Uterus (tissue), 4 donors: Measurements from ENCODE around the gene ADAM33. TPM values are rescaled to one million over a fixed set of nuclear protein-coding genes. Genes with fewer than 3 reads are reported as not detected.

Source experiments
- DNase-seq, 2 donors: peaks; one replicate each; pipeline ENCODE4 v3.0.0-alpha.2; 2019 to 2020
- H3K27ac ChIP-seq, 2 donors: fragments of 200-600 bp; sonication (generic); 1 replicate in 1 of 2; 2 replicates in 1 of 2; pipeline ENCODE4 v1.5.1; 2016 to 2018
- H3K27me3 ChIP-seq, 2 donors: fragments of 200-600 bp; sonication (generic); one replicate each; pipeline ENCODE4 v1.5.1; 2018 to 2019; ENCODE audit warnings: control low read depth in 1 of 2
- H3K36me3 ChIP-seq, 2 donors: fragments of 200-600 bp; sonication (generic); one replicate each; pipeline ENCODE4 v1.5.1; 2019; ENCODE audit warnings: control low read depth in 1 of 2
- H3K4me1 ChIP-seq, 2 donors: fragments of 200-600 bp; sonication (generic); one replicate each; pipeline ENCODE4 v1.5.1; 2018 to 2019; ENCODE audit warnings: control low read depth in 1 of 2
- H3K4me3 ChIP-seq, 2 donors: fragments of 200-600 bp; sonication (generic); 1 replicate in 1 of 2; 2 replicates in 1 of 2; pipeline ENCODE4 v1.5.1; 2018 to 2019; ENCODE audit warnings: mild to moderate bottlenecking in 1 of 2
- H3K9me3 ChIP-seq, 2 donors: fragments of 200-600 bp; sonication (generic); one replicate each; pipeline ENCODE4 v1.5.1; 2019; ENCODE audit warnings: control low read depth in 1 of 2
- POLR2A ChIP-seq, 2 donors: fragments of 450-650 bp; IDR thresholded peaks; one replicate each; pipeline ENCODE4 v1.6.1; 2016; ENCODE audit warnings: antibody characterized with exemption in 2 of 2, mild to moderate bottlenecking in 1 of 2, moderate library complexity in 1 of 2
- intact Hi-C: fragments of 100-400 bp; cut with DNase I; formaldehyde crosslinking; loops from one replicate; pipeline ENCODE4 v1.15.1; 2023; ENCODE audit warnings: low total_unique reads
- total RNA-seq, 4 donors: library from RNA; depleted of rRNA in 3 of 4; stranded (reverse); fragments of >200 nt in 3 of 4; gene quantifications; one replicate each; pipeline versions ENCODE4 v1.1.0 to v1.2.4, GENCODE V29; 2014 to 2023
- TF ChIP-seq, protein P1 (sequence below), 4 experiments: fragments of 200-600 bp in 2 of 4; fragments of 450-650 bp in 2 of 4; sonication (generic) in 2 of 4; IDR thresholded peaks; one replicate each; pipeline ENCODE4 v1.5.1; 2016 to 2019; ENCODE audit warnings: antibody characterized with exemption in 4 of 4, mild to moderate bottlenecking in 2 of 4, moderate library complexity in 1 of 4
- donor health status: DM: yes; HTN: yes; CAD: no.

Gene ADAM33
- total RNA-seq, 4 donors from 2014 or later: 66.5 to 215 (median 128) TPM

DNA sequence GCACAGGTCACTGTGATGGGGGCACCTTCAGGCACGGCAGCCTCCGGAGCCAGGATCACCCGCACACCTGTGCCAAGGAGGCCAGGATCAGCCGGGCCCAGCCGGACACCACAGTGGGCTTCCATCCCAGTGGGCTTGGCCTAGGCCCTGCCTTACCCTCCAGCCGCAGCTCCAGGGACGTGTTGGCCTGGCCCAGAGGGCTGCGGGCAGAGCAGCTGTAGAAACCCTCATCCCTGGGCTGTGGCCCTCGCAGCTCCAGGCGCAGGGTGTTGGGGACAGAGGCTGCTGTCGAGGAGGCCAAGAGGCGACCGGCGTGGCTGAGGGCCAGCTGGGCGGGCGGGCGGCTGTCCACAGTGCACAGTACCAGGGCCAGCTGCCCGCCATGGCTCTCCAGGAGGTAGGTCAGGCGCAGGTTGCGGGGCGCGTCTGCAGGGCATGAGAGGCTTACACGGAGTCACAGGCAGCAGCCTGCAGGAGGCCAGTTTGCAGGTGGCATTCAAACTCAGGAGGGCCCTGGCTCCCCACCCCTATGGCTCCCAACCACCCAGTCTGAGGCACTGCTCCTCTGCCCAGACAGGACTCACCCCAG lies 11.0 kb upstream of the ADAM33 start:
- DNase-seq: no peak
- Histone ChIP-seq H3K9me3 (no peaks in the 10 kb centered on the region), H3K4me3 (no peak overlapping the region), H3K27me3 (no peaks in the 10 kb centered on the region), H3K27ac (no peak overlapping the region), H3K36me3 (no peaks in the 10 kb centered on the region), H3K4me1 (no peaks in the 10 kb centered on the region)
- TF ChIP-seq, protein P1, sequence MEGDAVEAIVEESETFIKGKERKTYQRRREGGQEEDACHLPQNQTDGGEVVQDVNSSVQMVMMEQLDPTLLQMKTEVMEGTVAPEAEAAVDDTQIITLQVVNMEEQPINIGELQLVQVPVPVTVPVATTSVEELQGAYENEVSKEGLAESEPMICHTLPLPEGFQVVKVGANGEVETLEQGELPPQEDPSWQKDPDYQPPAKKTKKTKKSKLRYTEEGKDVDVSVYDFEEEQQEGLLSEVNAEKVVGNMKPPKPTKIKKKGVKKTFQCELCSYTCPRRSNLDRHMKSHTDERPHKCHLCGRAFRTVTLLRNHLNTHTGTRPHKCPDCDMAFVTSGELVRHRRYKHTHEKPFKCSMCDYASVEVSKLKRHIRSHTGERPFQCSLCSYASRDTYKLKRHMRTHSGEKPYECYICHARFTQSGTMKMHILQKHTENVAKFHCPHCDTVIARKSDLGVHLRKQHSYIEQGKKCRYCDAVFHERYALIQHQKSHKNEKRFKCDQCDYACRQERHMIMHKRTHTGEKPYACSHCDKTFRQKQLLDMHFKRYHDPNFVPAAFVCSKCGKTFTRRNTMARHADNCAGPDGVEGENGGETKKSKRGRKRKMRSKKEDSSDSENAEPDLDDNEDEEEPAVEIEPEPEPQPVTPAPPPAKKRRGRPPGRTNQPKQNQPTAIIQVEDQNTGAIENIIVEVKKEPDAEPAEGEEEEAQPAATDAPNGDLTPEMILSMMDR (IDR thresholded peaks at IDR 0.05): no peak
- no peak for TF ChIP-seq POLR2A (IDR thresholded peaks at IDR 0.05)
- intact Hi-C loops: no loop called here

GRCh38 chr20:3691897-3692296 lies 10.1 kb upstream of the ADAM33 start:
- Histone ChIP-seq H3K4me3 (no peak overlapping the region), H3K27ac (no peak overlapping the region), H3K4me1 (peaks cover 0 to 6% of the 10 kb centered on the region in 2 donors), H3K36me3 (no peaks in the 10 kb centered on the region), H3K9me3 (no peaks in the 10 kb centered on the region), H3K27me3 (no peaks in the 10 kb centered on the region)
- intact Hi-C loops: no loop called here
- DNase-seq: no peak
- TF ChIP-seq POLR2A (IDR thresholded peaks at IDR 0.05): no peak
- TF ChIP-seq, protein P1 (IDR thresholded peaks at IDR 0.05): no peak

DNA sequence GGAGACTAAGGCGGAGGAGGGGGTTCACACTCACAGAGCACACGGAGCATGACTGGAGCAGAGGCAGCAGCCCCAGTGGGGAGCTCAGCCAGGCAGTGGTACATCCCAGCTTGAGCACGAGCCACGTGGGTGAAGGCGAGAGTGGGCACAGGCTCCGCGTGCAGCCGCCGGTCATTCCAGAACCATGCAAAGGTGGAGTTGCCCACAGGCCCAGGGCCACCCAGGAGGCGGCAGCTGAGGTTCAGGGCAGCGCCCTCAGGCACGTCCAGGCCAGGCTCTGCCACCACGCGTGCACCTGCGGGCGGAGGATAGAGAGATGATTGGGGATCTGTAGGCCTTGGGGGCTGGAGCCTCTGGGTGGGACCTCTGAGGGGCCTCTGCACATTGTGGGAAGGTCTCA lies 9.5 kb upstream of the ADAM33 start:
- no peak overlapping the region for H3K27ac ChIP-seq
- intact Hi-C loops: no loop called here
- no peaks in the 10 kb centered on the region for H3K9me3 ChIP-seq
- H3K36me3 ChIP-seq: no peaks in the 10 kb centered on the region
- H3K27me3 ChIP-seq: no peaks in the 10 kb centered on the region
- peaks cover 3 to 6% of the 10 kb centered on the region in 2 donors for H3K4me1 ChIP-seq
- DNase-seq: no peak
- H3K4me3 ChIP-seq: no peak overlapping the region
- no peak for TF ChIP-seq POLR2A (IDR thresholded peaks at IDR 0.05)
- TF ChIP-seq, protein P1 (IDR thresholded peaks at IDR 0.05): no peak

- Histone ChIP-seq H3K9me3 (no peaks in the 10 kb centered on the region), H3K27ac (no peak overlapping the region), H3K4me1 (peaks cover 4 to 6% of the 10 kb centered on the region in 2 donors), H3K36me3 (no peaks in the 10 kb centered on the region), H3K4me3 (no peak overlapping the region), H3K27me3 (no peaks in the 10 kb centered on the region)
- intact Hi-C loops: no loop called here
- no peak for DNase-seq
- no peak for TF ChIP-seq POLR2A (IDR thresholded peaks at IDR 0.05)
- TF ChIP-seq, protein P1 (IDR thresholded peaks at IDR 0.05): no peak
These were observed 8.6 kb upstream of the ADAM33 start for GRCh38 chr20:3690413-3690812.

DNA sequence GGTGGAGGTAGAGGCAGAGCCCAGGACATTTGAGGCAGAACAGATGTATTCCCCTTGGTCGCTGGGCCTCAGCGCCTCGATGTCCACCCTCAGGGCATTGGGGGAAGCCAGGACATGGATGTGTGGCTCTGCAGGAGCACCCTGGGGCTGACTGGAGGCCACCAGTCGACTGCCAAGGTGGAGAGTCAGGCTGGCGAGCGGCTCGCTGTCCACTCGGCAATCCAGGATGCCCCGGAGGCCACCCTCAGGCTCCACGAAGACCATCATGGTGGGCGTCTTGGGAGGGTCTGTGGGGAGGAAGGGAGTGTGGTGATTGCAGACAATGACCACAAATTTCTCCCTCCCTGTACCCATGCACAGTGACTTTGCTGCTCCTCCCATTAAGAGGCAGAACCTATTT lies 8.2 kb upstream of the ADAM33 start:
- intact Hi-C loops: no loop called here
- Histone ChIP-seq H3K9me3 (no peaks in the 10 kb centered on the region), H3K36me3 (no peaks in the 10 kb centered on the region), H3K27ac (no peak overlapping the region), H3K27me3 (no peaks in the 10 kb centered on the region), H3K4me3 (no peak overlapping the region), H3K4me1 (peaks cover 4 to 6% of the 10 kb centered on the region in 2 donors)
- no peak for TF ChIP-seq POLR2A (IDR thresholded peaks at IDR 0.05)
- TF ChIP-seq, protein P1 (IDR thresholded peaks at IDR 0.05): no peak
- no peak for DNase-seq
